Measurements from ENCODE around the gene SFMBT1. TPM values are rescaled to one million over a fixed set of nuclear protein-coding genes. Genes with fewer than 3 reads are reported as not detected.

Gene SFMBT1
- total RNA-seq, 1 experiment from 2014 or later: 14.8 TPM

GRCh38 chr3:53072653-53073552 is 27.0 kb upstream of the SFMBT1 start (continued):
- peak; percentile 76 to 91 (median 89); a peak in 5 of 6 replicates for TF ChIP-seq CTCF (IDR thresholded peaks at IDR 0.05 in 2 of 3, conservative IDR thresholded peaks at IDR 0.05 in 1 of 3; ENCODE audit: borderline replicate concordance in 1 of 3, insufficient read depth in 1 of 3, low read depth in 2 of 3, low read length in 2 of 3)
- no peak for TF ChIP-seq REST (IDR thresholded peaks at IDR 0.05; ENCODE audit: low read depth)

- Histone ChIP-seq H3K27me3 (ENCODE audit: insufficient read depth, low read length) (no peaks in the 10 kb centered on the region), H2AFZ (ENCODE audit: low read depth, low read length, poor library complexity, severe bottlenecking) (no peak overlapping the region), H3K27ac (ENCODE audit: low read depth, low read length) (no peak overlapping the region), H3K4me2 (ENCODE audit: low read length) (peak overlapping the region; percentile 98), H3K79me2 (ENCODE audit: insufficient read depth, low read length) (no peaks in the 10 kb centered on the region), H3K36me3 (ENCODE audit: control insufficient read depth in 1 of 2, insufficient read depth in 2 of 2, low read length in 2 of 2) (no peaks in the 10 kb centered on the region), H3K9ac (ENCODE audit: low read length) (0 out of 2 replicates have a peak overlapping the region, but pooled peaks have one; percentile 53), H3K4me1 (ENCODE audit: control insufficient read depth in 1 of 2, insufficient read depth in 2 of 2, low read length in 2 of 2) (peaks cover 6 to 16% of the 10 kb centered on the region in 2 experiments; a peak in 3 of 4 replicates), H3K9me2 (ENCODE audit: insufficient read depth) (no peaks in the 10 kb centered on the region), H3K9me3 (ENCODE audit: control insufficient read depth in 1 of 2, insufficient read depth in 1 of 2, low read depth in 1 of 2, low read length in 2 of 2) (no peaks in the 10 kb centered on the region), H4K20me1 (ENCODE audit: insufficient read depth) (no peaks in the 10 kb centered on the region), H3K4me3 (replicated peaks in 1 of 2; ENCODE audit: low read depth in 1 of 2, low read length in 2 of 2) (no peak overlapping the region)
- ATAC-seq: no peak
- ChIA-PET RAD21 (ENCODE audit: low non-redundant PET in 1 of 2, low total read pairs in 2 of 2, uncharacterized antibody in 2 of 2, unreplicated experiment in 2 of 2) (no interaction called here), CTCF (no interaction called here), POLR2A (no interaction called here)
- DNase-seq (ENCODE audit: low read depth, low spot score): no peak
- intact Hi-C loops (cut with micrococcal nuclease): loop anchor here (1.0 to 10.0 kb wide), 4 partner anchors 137 to 597 kb away; no protein-coding TSS in a partner anchor
- BruUV-seq (replicated peaks): no TSS peak
- no peak for TF ChIP-seq REST (IDR thresholded peaks at IDR 0.05; ENCODE audit: low read depth)
- TF ChIP-seq TCF7L2 (IDR thresholded peaks at IDR 0.05; ENCODE audit: borderline replicate concordance, extremely low read depth, insufficient read depth, insufficient read length): no peak
- TF ChIP-seq ZNF274 (IDR thresholded peaks at IDR 0.05; ENCODE audit: low read depth, low read length): no peak
- TF ChIP-seq EGR1 (IDR thresholded peaks at IDR 0.05; ENCODE audit: low read depth): no peak
- no peak for TF ChIP-seq EZH2phosphoT487 (IDR thresholded peaks at IDR 0.05; ENCODE audit: borderline replicate concordance)
- no peak for TF ChIP-seq ZFX (IDR thresholded peaks at IDR 0.05)
- no peak for TF ChIP-seq YY1 (IDR thresholded peaks at IDR 0.05; ENCODE audit: extremely low read depth, insufficient replicate concordance, low read depth, low read length)
- no peak for TF ChIP-seq CBX3 (IDR thresholded peaks at IDR 0.05; ENCODE audit: low read depth)
- no peak for TF ChIP-seq SRF (IDR thresholded peaks at IDR 0.05; ENCODE audit: low read depth)
- no peak for TF ChIP-seq JUND (IDR thresholded peaks at IDR 0.05)
- TF ChIP-seq POLR2AphosphoS5 (IDR thresholded peaks at IDR 0.05; ENCODE audit: low read depth, low read length): no peak
- no peak for TF ChIP-seq EZH2 (IDR thresholded peaks at IDR 0.05)
Observed at GRCh38 chr3:53071882-53072431, 26.1 kb upstream of the SFMBT1 start.
